Measurements from ENCODE around the gene CCNDBP1. TPM values are rescaled to one million over a fixed set of nuclear protein-coding genes. Genes with fewer than 3 reads are reported as not detected.

CCNDBP1 gene
- total RNA-seq, 1 experiment from 2014 or later: 20.4 TPM

DNA sequence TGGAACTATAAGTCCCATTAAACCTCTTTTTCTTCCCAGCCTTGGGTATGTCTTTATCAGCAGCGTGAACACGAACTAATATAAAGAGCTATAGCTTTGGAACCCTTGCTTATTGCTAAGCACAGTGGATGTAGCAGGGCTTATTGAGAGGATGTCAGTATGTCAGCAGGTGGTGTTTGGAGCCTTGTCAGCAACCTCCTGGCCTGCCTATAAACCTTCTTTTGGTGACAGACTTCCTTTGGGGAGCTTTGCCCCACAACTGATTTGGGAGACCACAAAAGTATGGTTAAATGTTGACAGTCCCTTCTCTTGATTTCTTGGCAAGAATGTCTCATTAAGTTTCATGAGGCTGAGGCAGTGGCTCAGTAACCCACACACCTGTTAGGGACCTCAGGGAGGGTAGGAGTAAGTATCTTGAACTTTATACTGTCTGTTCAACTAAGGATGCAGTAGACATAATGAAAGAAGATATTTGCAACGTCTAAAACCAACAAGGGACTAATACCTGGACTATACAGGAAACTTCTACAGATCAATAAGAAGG lies 14.8 kb downstream of the CCNDBP1 start (continued):
- no peak for TF ChIP-seq KAT7 (CRISPR knock-in tag; IDR thresholded peaks at IDR 0.05; ENCODE audit: borderline replicate concordance)
- TF ChIP-seq ZBTB21 (CRISPR knock-in tag; IDR thresholded peaks at IDR 0.05; ENCODE audit: borderline replicate concordance): no peak
- no peak for TF ChIP-seq PRDM15 (CRISPR knock-in tag; IDR thresholded peaks at IDR 0.05)
- no peak for TF ChIP-seq MXD4 (CRISPR knock-in tag; IDR thresholded peaks at IDR 0.05; ENCODE audit: borderline replicate concordance)
- no peak for TF ChIP-seq ZNF219 (CRISPR knock-in tag; IDR thresholded peaks at IDR 0.05; ENCODE audit: borderline replicate concordance)

GRCh38 chr15:43204016-43204901 lies 19.1 kb downstream of the CCNDBP1 start:
- ATAC-seq (peak; percentile 64), DNase-seq (ENCODE audit: low spot score) (peak; percentile 67)
- Mint-ChIP-seq H3K36me3 (no peaks in the 10 kb centered on the region; the same call in 1 of the 2 replicates), H3K27me3 (ENCODE audit: low read depth) (no peaks in the 10 kb centered on the region; the same call in 1 of the 2 replicates), H3K9me3 (peaks cover 10% of the 10 kb centered on the region), H3K4me3 (no peak overlapping the region), H3K27ac (no peak overlapping the region), H3K4me1 (peaks cover 5% of the 10 kb centered on the region)
- ChIA-PET CTCF (interaction anchor here (0.6 to 3.9 kb wide), 40 partner anchors 9 to 585 kb away, joined by 3 to 37 read pairs (median 4); partner anchors contain the start of genes CCNDBP1, CDAN1, LCMT2 and TGM5), POLR2A (no interaction called here)
- TF ChIP-seq ZNF232 (CRISPR knock-in tag; IDR thresholded peaks at IDR 0.05): no peak
- TF ChIP-seq, protein P1, sequence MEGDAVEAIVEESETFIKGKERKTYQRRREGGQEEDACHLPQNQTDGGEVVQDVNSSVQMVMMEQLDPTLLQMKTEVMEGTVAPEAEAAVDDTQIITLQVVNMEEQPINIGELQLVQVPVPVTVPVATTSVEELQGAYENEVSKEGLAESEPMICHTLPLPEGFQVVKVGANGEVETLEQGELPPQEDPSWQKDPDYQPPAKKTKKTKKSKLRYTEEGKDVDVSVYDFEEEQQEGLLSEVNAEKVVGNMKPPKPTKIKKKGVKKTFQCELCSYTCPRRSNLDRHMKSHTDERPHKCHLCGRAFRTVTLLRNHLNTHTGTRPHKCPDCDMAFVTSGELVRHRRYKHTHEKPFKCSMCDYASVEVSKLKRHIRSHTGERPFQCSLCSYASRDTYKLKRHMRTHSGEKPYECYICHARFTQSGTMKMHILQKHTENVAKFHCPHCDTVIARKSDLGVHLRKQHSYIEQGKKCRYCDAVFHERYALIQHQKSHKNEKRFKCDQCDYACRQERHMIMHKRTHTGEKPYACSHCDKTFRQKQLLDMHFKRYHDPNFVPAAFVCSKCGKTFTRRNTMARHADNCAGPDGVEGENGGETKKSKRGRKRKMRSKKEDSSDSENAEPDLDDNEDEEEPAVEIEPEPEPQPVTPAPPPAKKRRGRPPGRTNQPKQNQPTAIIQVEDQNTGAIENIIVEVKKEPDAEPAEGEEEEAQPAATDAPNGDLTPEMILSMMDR (IDR thresholded peaks at IDR 0.05): peak; percentile 47; the same call in 1 of the 2 replicates

DNA sequence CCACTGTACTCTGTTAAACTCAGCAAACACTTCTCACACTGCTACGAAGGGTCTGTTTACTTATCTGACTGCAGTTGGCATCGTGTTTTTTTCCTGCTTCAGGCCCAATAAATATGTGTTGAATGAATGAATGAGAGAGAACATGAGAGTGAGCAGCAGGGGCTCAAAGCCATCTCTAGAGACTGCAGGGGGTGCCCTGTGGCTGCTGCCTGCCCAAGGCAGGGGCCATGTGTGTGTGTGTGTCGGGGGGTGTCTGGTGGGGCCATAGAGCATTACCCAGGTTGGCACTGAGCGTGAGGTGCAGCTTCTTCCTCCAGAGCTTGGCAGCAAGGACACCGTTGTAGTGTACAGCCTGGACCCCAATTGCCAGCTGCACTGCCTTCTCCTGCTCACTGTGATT lies 20.9 kb downstream of the CCNDBP1 start:
- Mint-ChIP-seq H3K9me3 (no peaks in the 10 kb centered on the region), H3K4me1 (peaks cover 5% of the 10 kb centered on the region), H3K27me3 (ENCODE audit: low read depth) (no peaks in the 10 kb centered on the region; the same call in 1 of the 2 replicates), H3K4me3 (no peak overlapping the region), H3K36me3 (no peaks in the 10 kb centered on the region), H3K27ac (no peak overlapping the region)
- CTCF ChIA-PET: interaction anchor here (0.8 to 6.4 kb wide), 3 partner anchors 13 to 115 kb away, joined by 3 to 84 read pairs (median 4); no protein-coding TSS in a partner anchor
- POLR2A ChIA-PET: no interaction called here
- TF ChIP-seq ZNF671 (CRISPR knock-in tag; IDR thresholded peaks at IDR 0.05): no peak
- TF ChIP-seq IRF2 (CRISPR knock-in tag; IDR thresholded peaks at IDR 0.05; ENCODE audit: borderline replicate concordance, low read depth): no peak
- no peak for TF ChIP-seq GABPB1 (CRISPR knock-in tag; IDR thresholded peaks at IDR 0.05)
- TF ChIP-seq TEAD4 (CRISPR knock-in tag; IDR thresholded peaks at IDR 0.05): no peak
- no peak for TF ChIP-seq AFF4 (CRISPR knock-in tag; IDR thresholded peaks at IDR 0.05; ENCODE audit: borderline replicate concordance)
- TF ChIP-seq CDX4 (CRISPR knock-in tag; IDR thresholded peaks at IDR 0.05; ENCODE audit: borderline replicate concordance): no peak
- no peak for TF ChIP-seq FOXK1 (CRISPR knock-in tag; IDR thresholded peaks at IDR 0.05)
- TF ChIP-seq ETV6 (CRISPR knock-in tag; IDR thresholded peaks at IDR 0.05): no peak
- no peak for TF ChIP-seq ZBTB21 (CRISPR knock-in tag; IDR thresholded peaks at IDR 0.05; ENCODE audit: borderline replicate concordance)
- DNase-seq (ENCODE audit: low spot score): no peak
- ATAC-seq: no peak

All from WTC11 (cell line).